Neutrophil (primary cell): ENCODE measurements around the gene ZBTB40.

Experiments
- H3K27ac ChIP-seq: fragments of 200-600 bp; sonication (generic); 2 replicates; pipeline ENCODE4 v1.5.1; 2016; ENCODE audit warnings: mild to moderate bottlenecking, moderate library complexity
- H3K27me3 ChIP-seq: fragments of 200-600 bp; sonication (generic); 2 replicates; pipeline ENCODE4 v1.6.0; 2016; ENCODE audit warnings: mild to moderate bottlenecking
- H3K36me3 ChIP-seq: fragments of 200-600 bp; sonication (generic); 2 replicates; pipeline ENCODE4 v1.5.1; 2017
- H3K4me1 ChIP-seq, 2 experiments: fragments of 200-600 bp in 1 of 2; sonication (generic) in 1 of 2; 1 replicate in 1 of 2; 2 replicates in 1 of 2; pipeline versions ENCODE4 v1.5.1 to v1.6.1; 2013 to 2016; ENCODE audit warnings: low read depth in 1 of 2, low read length in 1 of 2, mild to moderate bottlenecking in 1 of 2, moderate library complexity in 1 of 2; ENCODE audit not compliant: control insufficient read depth in 1 of 2, insufficient read depth in 1 of 2
- H3K4me3 ChIP-seq, 2 experiments: fragments of 200-600 bp in 1 of 2; sonication (generic) in 1 of 2; 1 replicate in 1 of 2; 2 replicates in 1 of 2; pipeline ENCODE4 v1.5.1; 2013 to 2016; ENCODE audit warnings: low read depth in 1 of 2, low read length in 1 of 2, mild to moderate bottlenecking in 1 of 2, moderate library complexity in 1 of 2
- H3K9me3 ChIP-seq: fragments of 200-600 bp; sonication (generic); 2 replicates; pipeline ENCODE4 v1.5.1; 2016
- CTCF ChIP-seq: fragments of 200-600 bp; sonication (generic); IDR thresholded peaks from 2 replicates; pipeline ENCODE4 v1.5.1; 2016; ENCODE audit warnings: antibody characterized with exemption

Gene ZBTB40

DNA sequence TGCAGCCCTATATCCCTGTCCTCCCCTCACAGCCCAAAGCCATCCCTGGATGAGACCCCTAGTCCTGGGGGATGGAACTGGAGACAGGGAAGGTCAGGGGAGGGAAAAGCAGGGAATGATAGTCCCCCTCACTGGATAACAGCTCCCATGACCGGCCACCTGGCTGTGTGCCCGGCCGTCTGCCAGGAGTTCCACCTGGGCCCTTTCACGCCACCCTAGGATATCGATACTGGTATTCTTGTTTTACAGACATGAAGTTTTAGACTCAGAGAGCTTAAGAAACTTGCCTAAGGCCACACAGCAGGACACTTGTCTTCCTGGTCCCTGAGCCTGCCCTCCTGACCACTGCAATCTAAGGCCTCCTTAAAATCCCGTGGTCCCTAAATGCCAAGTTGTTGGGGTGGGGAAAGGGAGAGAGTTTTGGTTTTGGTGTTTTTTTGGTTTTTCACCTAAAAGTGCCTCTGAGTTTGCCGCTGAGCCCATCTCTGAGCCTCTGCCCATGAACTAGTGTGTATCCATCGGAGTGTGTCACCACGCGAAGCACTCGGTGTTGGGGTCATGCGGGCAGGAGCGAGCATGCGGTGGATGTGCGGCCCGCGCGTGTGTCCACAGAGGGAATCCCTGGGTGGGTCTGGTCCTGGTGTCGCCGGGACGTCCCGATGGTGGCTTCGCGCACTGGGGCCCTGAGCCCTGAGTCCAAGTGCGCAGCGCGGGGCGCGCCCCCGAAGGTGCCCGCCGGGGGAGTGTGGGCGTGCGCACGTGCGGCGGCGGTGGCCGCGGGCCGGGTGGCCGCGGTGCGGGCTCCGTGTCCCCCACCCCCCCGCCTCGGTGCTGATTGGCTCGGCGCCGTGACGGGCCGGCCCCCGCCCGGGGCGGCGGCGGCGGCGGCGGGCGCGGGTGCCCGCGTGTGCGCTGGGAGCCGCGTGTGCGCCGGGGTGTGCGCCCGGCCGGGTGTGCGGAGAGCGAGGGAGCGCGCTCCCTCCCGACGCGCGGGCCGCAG is 111.2 kb downstream of the ZBTB40 start, which contains the start of gene EPHA8:
Gene EPHA8, plus strand, starts transcription at position 906 of the 1,000 bp plus-strand sequence. CDS start 147 bp downstream, outside the sequence.
- Histone ChIP-seq H3K9me3 (no peaks in the 10 kb centered on the region), H3K4me1 (no peaks in the 10 kb centered on the region), H3K36me3 (no peaks in the 10 kb centered on the region), H3K4me3 (no peak within 1 kb of the TSS), H3K27me3 (peaks cover 91% of the 10 kb centered on the region), H3K27ac (no peak within 1 kb of the TSS)
- no peak for TF ChIP-seq CTCF

GRCh38 chr1:22563671-22564602 is 112.3 kb downstream of the ZBTB40 start:
- TF ChIP-seq CTCF = no peak
- Histone ChIP-seq H3K27me3 (peaks cover 82% of the 10 kb centered on the region), H3K4me3 (no peak overlapping the region), H3K27ac (no peak overlapping the region), H3K36me3 (no peaks in the 10 kb centered on the region), H3K9me3 (no peaks in the 10 kb centered on the region), H3K4me1 (no peaks in the 10 kb centered on the region)

GRCh38 chr1:22566161-22566560 is 114.5 kb downstream of the ZBTB40 start:
- no peaks in the 10 kb centered on the region for H3K4me1 ChIP-seq
- H3K27ac ChIP-seq = no peak overlapping the region
- no peak overlapping the region for H3K4me3 ChIP-seq
- H3K27me3 ChIP-seq = peaks cover 61% of the 10 kb centered on the region
- H3K9me3 ChIP-seq = no peaks in the 10 kb centered on the region
- no peaks in the 10 kb centered on the region for H3K36me3 ChIP-seq
- TF ChIP-seq CTCF = no peak

DNA sequence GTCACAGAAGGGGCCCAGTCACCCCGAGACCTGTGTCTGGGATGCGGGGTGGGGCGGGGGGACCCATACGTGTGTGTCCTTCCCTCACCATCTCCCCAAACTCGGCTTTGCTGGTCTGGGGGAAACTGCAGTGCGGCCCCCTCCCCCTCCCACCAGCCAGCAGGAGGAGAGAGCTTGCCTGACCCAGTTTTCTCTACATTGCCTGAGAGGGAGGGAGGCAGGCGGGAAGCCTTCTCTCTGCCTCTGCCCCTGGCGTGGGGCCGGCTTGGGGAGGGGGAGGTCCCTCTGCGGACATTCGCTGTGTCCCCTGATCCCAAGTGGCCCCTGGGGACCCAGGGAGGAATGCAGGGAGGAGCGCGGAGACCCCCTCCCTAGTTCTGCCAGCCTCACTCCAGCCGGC is 115.5 kb downstream of the ZBTB40 start:
- Histone ChIP-seq H3K27me3 (peaks cover 53% of the 10 kb centered on the region), H3K4me3 (no peak overlapping the region), H3K9me3 (no peaks in the 10 kb centered on the region), H3K36me3 (no peaks in the 10 kb centered on the region), H3K27ac (no peak overlapping the region), H3K4me1 (no peaks in the 10 kb centered on the region)
- no peak for TF ChIP-seq CTCF

DNA sequence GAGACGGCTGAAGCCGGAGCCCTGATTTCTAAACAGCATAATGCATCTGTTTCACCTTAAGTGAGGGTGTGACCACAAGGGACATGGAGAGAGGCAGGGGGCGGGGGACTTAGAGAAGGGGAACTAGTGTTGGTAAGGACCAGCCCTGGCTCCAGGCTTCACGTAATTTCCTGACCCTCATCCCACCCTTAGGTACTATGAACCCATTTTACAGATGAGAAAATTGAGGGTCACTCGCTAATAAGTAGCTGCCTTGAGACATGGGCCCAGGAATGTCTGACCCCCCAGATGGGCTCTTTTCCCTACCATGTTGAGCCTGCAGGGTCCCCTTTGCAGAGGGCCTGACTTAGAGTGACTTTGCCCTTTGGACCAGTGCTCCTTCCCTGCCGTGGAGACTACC is 116.3 kb downstream of the ZBTB40 start:
- no peak overlapping the region for H3K27ac ChIP-seq
- no peaks in the 10 kb centered on the region for H3K36me3 ChIP-seq
- H3K4me3 ChIP-seq = no peak overlapping the region
- peaks cover 51% of the 10 kb centered on the region for H3K27me3 ChIP-seq
- no peak for TF ChIP-seq CTCF
- no peaks in the 10 kb centered on the region for H3K9me3 ChIP-seq
- no peaks in the 10 kb centered on the region for H3K4me1 ChIP-seq
